SK-N-SH treated with all-trans-retinoic acid at 6 μM for 48 hours (cell line): ENCODE results near the gene SLC7A1.

Source experiments
- ATAC-seq: fragments of 200-7000 bp; cut with Tn5 transposase; 3 replicates; pipeline ENCODE4 v1.9.1; 2020; ENCODE audit warnings: mild to moderate bottlenecking, moderate library complexity
- ARNTL ChIP-seq: fragments of 450-650 bp; formaldehyde crosslinking; IDR thresholded peaks from 2 replicates; pipeline ENCODE4 v1.5.0; 2020; ENCODE audit warnings: low read depth, mild to moderate bottlenecking, moderate library complexity, borderline replicate concordance
- BACH2 ChIP-seq: fragments of 250-450 bp; sonication (Bioruptor Pico); IDR thresholded peaks from 2 replicates; pipeline ENCODE4 v1.9.0; 2021; ENCODE audit warnings: mild to moderate bottlenecking, borderline replicate concordance
- CSDC2 ChIP-seq: fragments of 250-450 bp; sonication (Bioruptor Pico); IDR thresholded peaks from 2 replicates; pipeline ENCODE4 v1.5.0; 2020; ENCODE audit warnings: mild to moderate bottlenecking, moderate library complexity
- ESRRG ChIP-seq: fragments of 250-450 bp; sonication (Bioruptor Pico); IDR thresholded peaks from 2 replicates; pipeline ENCODE4 v1.6.1; 2021; ENCODE audit warnings: mild to moderate bottlenecking
- GLIS3 ChIP-seq: fragments of 250-450 bp; sonication (Bioruptor Pico); IDR thresholded peaks from 2 replicates; pipeline ENCODE4 v1.5.0; 2020; ENCODE audit warnings: mild to moderate bottlenecking, moderate library complexity
- ISL1 ChIP-seq: fragments of 250-450 bp; sonication (Bioruptor Pico); IDR thresholded peaks from 2 replicates; pipeline ENCODE4 v2.1.2; 2022; ENCODE audit warnings: mild to moderate bottlenecking, moderate library complexity
- OSR1 ChIP-seq: fragments of 250-450 bp; sonication (Bioruptor Pico); IDR thresholded peaks from 2 replicates; pipeline ENCODE4 v1.8.0; 2022; ENCODE audit warnings: moderate library complexity, mild to moderate bottlenecking, inconsistent platforms
- PPARA ChIP-seq: fragments of 250-450 bp; sonication (Bioruptor Pico); IDR thresholded peaks from 2 replicates; pipeline ENCODE4 v1.5.0; 2020; ENCODE audit warnings: mild to moderate bottlenecking, borderline replicate concordance
- RARB ChIP-seq: fragments of 250-450 bp; sonication (Bioruptor Pico); IDR thresholded peaks from 2 replicates; pipeline ENCODE4 v1.8.0; 2021; ENCODE audit warnings: mild to moderate bottlenecking, moderate library complexity
- SNAI2 ChIP-seq: fragments of 250-450 bp; sonication (Bioruptor Pico); IDR thresholded peaks from 2 replicates; pipeline ENCODE4 v1.5.0; 2020; ENCODE audit warnings: mild to moderate bottlenecking, moderate library complexity
- TCF4 ChIP-seq: fragments of 250-450 bp; sonication (Bioruptor Pico); IDR thresholded peaks from 2 replicates; pipeline ENCODE4 v1.8.0; 2021; ENCODE audit warnings: mild to moderate bottlenecking, moderate library complexity, borderline replicate concordance
- ZC3H10 ChIP-seq: fragments of 250-450 bp; sonication (Bioruptor Pico); IDR thresholded peaks from 2 replicates; pipeline ENCODE4 v1.5.1; 2021; ENCODE audit warnings: mild to moderate bottlenecking, moderate library complexity
- ZFP3 ChIP-seq: fragments of 250-450 bp; sonication (Bioruptor Pico); IDR thresholded peaks from 2 replicates; pipeline ENCODE4 v1.5.0; 2020; ENCODE audit warnings: mild to moderate bottlenecking, moderate library complexity
- ZFP30 ChIP-seq: fragments of 450-650 bp; formaldehyde crosslinking; IDR thresholded peaks from 2 replicates; pipeline ENCODE4 v1.5.0; 2022; ENCODE audit warnings: mild to moderate bottlenecking, moderate library complexity
- ZNF565 ChIP-seq: fragments of 450-650 bp; formaldehyde crosslinking; conservative IDR thresholded peaks from 2 replicates; pipeline ENCODE4 v1.5.0; 2020; ENCODE audit warnings: low read depth, mild to moderate bottlenecking, moderate library complexity
- ZNF70 ChIP-seq: fragments of 450-650 bp; formaldehyde crosslinking; IDR thresholded peaks from 2 replicates; pipeline ENCODE4 v1.5.0; 2020; ENCODE audit warnings: mild to moderate bottlenecking, moderate library complexity
- ZNF8 ChIP-seq: fragments of 450-650 bp; formaldehyde crosslinking; IDR thresholded peaks from 2 replicates; pipeline ENCODE4 v1.5.0; 2020; ENCODE audit warnings: mild to moderate bottlenecking, moderate library complexity
- TF ChIP-seq, protein P1 (sequence below): fragments of 250-450 bp; sonication (Bioruptor Pico); IDR thresholded peaks from 2 replicates; pipeline ENCODE4 v1.5.1; 2020; ENCODE audit warnings: low read depth, mild to moderate bottlenecking, moderate library complexity
- TF ChIP-seq, protein P2 (sequence below): fragments of 250-450 bp; sonication (Bioruptor Pico); IDR thresholded peaks from 2 replicates; pipeline ENCODE4 v1.5.1; 2021; ENCODE audit warnings: mild to moderate bottlenecking, moderate library complexity
- TF ChIP-seq, protein P3 (sequence below): fragments of 250-450 bp; sonication (Bioruptor Pico); IDR thresholded peaks from 2 replicates; pipeline ENCODE4 v1.8.0; 2020; ENCODE audit warnings: mild to moderate bottlenecking, moderate library complexity, borderline replicate concordance
- TF ChIP-seq, protein P4 (sequence below): fragments of 250-450 bp; sonication (Bioruptor Pico); IDR thresholded peaks from 2 replicates; pipeline ENCODE4 v1.8.0; 2021; ENCODE audit warnings: low read depth, mild to moderate bottlenecking, moderate library complexity, borderline replicate concordance
- TF ChIP-seq, protein P5 (sequence below): fragments of 250-450 bp; sonication (Bioruptor Pico); IDR thresholded peaks from 2 replicates; pipeline ENCODE4 v1.5.0; 2020; ENCODE audit warnings: mild to moderate bottlenecking, moderate library complexity

SLC7A1 gene

DNA sequence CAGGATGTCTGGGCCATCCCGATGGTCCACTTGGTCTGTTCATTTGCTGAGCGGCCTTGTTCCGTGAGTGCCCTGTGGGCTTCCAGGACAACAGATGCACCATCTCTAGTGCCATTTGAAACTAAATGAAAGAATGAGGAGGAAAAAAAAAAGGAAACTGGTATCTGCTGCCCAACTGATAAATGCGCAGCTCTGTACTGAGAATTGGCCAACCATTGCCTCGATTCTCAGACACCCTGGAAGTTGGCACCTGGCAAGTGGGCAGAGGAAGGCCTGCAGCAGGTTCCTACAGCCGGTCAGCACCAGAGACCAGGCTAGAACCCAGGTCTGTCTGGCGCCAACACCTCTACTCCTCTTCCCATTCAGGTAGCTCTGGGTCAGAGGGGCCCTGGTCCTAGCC lies 18.9 kb downstream of the SLC7A1 start:
- TF ChIP-seq ZNF70 (CRISPR knock-in tag) (no peak), OSR1 (no peak), BACH2 (CRISPR knock-in tag) (no peak), SNAI2 (CRISPR knock-in tag) (no peak), ZNF8 (CRISPR knock-in tag) (no peak), ESRRG (no peak), ISL1 (CRISPR knock-in tag) (no peak), ARNTL (CRISPR knock-in tag) (no peak), RARB (CRISPR knock-in tag) (no peak), CSDC2 (no peak), ZFP3 (CRISPR knock-in tag) (no peak)
- TF ChIP-seq, protein P1, sequence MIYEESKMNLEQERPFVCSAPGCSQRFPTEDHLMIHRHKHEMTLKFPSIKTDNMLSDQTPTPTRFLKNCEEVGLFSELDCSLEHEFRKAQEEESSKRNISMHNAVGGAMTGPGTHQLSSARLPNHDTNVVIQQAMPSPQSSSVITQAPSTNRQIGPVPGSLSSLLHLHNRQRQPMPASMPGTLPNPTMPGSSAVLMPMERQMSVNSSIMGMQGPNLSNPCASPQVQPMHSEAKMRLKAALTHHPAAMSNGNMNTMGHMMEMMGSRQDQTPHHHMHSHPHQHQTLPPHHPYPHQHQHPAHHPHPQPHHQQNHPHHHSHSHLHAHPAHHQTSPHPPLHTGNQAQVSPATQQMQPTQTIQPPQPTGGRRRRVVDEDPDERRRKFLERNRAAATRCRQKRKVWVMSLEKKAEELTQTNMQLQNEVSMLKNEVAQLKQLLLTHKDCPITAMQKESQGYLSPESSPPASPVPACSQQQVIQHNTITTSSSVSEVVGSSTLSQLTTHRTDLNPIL (CRISPR knock-in tag) = no peak
- TF ChIP-seq, protein P2, sequence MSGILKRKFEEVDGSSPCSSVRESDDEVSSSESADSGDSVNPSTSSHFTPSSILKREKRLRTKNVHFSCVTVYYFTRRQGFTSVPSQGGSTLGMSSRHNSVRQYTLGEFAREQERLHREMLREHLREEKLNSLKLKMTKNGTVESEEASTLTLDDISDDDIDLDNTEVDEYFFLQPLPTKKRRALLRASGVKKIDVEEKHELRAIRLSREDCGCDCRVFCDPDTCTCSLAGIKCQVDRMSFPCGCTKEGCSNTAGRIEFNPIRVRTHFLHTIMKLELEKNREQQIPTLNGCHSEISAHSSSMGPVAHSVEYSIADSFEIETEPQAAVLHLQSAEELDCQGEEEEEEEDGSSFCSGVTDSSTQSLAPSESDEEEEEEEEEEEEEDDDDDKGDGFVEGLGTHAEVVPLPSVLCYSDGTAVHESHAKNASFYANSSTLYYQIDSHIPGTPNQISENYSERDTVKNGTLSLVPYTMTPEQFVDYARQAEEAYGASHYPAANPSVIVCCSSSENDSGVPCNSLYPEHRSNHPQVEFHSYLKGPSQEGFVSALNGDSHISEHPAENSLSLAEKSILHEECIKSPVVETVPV = no peak
- TF ChIP-seq, protein P3, sequence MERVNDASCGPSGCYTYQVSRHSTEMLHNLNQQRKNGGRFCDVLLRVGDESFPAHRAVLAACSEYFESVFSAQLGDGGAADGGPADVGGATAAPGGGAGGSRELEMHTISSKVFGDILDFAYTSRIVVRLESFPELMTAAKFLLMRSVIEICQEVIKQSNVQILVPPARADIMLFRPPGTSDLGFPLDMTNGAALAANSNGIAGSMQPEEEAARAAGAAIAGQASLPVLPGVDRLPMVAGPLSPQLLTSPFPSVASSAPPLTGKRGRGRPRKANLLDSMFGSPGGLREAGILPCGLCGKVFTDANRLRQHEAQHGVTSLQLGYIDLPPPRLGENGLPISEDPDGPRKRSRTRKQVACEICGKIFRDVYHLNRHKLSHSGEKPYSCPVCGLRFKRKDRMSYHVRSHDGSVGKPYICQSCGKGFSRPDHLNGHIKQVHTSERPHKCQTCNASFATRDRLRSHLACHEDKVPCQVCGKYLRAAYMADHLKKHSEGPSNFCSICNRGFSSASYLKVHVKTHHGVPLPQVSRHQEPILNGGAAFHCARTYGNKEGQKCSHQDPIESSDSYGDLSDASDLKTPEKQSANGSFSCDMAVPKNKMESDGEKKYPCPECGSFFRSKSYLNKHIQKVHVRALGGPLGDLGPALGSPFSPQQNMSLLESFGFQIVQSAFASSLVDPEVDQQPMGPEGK = no peak
- ATAC-seq = no peak

DNA sequence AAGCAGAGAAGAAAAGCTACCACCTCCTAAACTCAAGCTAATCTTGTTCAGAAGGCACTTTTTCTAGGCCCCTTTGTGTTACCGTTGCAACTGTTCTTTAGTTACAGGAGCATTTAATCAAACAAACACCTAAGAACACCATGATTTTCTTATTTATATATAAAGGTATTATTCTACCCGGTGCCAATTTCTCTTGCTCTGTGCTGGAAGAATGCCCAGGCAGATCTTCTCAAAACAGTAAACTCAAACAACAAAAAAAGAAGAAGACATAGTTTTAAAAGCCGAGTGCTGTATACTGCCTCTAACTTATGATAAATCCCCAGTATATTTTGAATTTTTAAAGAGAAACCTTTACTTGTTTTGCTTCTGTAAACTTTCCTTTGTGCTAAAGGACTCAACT lies 20.4 kb downstream of the SLC7A1 start:
- ATAC-seq = no peak
- TF ChIP-seq CSDC2 = no peak
- no peak for TF ChIP-seq ZNF565 (CRISPR knock-in tag)
- TF ChIP-seq PPARA (CRISPR knock-in tag) = no peak
- no peak for TF ChIP-seq BACH2 (CRISPR knock-in tag)
- TF ChIP-seq, protein P3 = no peak
- no peak for TF ChIP-seq ISL1 (CRISPR knock-in tag)
- TF ChIP-seq ESRRG = no peak
- TF ChIP-seq GLIS3 (CRISPR knock-in tag) = no peak
- TF ChIP-seq TCF4 (CRISPR knock-in tag) = no peak
- TF ChIP-seq ZC3H10 (CRISPR knock-in tag) = no peak
- TF ChIP-seq, protein P4, sequence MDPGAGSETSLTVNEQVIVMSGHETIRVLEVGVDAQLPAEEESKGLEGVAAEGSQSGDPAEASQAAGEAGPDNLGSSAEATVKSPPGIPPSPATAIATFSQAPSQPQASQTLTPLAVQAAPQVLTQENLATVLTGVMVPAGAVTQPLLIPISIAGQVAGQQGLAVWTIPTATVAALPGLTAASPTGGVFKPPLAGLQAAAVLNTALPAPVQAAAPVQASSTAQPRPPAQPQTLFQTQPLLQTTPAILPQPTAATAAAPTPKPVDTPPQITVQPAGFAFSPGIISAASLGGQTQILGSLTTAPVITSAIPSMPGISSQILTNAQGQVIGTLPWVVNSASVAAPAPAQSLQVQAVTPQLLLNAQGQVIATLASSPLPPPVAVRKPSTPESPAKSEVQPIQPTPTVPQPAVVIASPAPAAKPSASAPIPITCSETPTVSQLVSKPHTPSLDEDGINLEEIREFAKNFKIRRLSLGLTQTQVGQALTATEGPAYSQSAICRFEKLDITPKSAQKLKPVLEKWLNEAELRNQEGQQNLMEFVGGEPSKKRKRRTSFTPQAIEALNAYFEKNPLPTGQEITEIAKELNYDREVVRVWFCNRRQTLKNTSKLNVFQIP (CRISPR knock-in tag) = no peak
- TF ChIP-seq, protein P2 = no peak
- TF ChIP-seq ZFP30 (CRISPR knock-in tag) = no peak
- no peak for TF ChIP-seq RARB (CRISPR knock-in tag)
- TF ChIP-seq, all 23 proteins: peak for 0

DNA sequence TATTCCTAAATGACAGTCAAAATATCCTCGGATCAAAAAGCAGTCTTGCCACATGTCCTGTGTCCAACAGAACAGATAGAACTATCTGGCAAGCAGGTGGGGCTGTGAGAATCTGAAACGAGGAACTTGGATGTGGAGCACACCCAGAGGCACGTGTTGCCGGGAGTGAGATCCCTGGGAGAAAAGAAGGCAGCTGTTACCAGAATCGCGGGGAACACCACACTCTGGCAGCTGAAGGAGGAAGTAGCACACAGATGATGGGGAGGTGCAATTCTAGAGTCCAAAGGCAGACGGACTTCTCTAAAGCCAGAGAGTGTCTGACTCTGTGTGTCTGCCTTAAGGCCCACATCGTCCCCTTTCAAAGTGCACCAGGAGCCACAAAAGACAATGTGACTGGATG lies 22.3 kb downstream of the SLC7A1 start:
- peak; percentile 11; the same call in 1 of the 3 replicates for ATAC-seq
- TF ChIP-seq, protein P5, sequence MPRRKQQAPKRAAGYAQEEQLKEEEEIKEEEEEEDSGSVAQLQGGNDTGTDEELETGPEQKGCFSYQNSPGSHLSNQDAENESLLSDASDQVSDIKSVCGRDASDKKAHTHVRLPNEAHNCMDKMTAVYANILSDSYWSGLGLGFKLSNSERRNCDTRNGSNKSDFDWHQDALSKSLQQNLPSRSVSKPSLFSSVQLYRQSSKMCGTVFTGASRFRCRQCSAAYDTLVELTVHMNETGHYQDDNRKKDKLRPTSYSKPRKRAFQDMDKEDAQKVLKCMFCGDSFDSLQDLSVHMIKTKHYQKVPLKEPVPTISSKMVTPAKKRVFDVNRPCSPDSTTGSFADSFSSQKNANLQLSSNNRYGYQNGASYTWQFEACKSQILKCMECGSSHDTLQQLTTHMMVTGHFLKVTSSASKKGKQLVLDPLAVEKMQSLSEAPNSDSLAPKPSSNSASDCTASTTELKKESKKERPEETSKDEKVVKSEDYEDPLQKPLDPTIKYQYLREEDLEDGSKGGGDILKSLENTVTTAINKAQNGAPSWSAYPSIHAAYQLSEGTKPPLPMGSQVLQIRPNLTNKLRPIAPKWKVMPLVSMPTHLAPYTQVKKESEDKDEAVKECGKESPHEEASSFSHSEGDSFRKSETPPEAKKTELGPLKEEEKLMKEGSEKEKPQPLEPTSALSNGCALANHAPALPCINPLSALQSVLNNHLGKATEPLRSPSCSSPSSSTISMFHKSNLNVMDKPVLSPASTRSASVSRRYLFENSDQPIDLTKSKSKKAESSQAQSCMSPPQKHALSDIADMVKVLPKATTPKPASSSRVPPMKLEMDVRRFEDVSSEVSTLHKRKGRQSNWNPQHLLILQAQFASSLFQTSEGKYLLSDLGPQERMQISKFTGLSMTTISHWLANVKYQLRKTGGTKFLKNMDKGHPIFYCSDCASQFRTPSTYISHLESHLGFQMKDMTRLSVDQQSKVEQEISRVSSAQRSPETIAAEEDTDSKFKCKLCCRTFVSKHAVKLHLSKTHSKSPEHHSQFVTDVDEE (CRISPR knock-in tag) = no peak
- TF ChIP-seq ZFP3 (CRISPR knock-in tag) = no peak
